ENCODE measurements around the gene CLCN1.

Gene CLCN1

GRCh38 chr7:143337216-143337615 is 21.3 kb downstream of the CLCN1 start:
- DNase-seq: no peak

GRCh38 chr7:143341842-143342241 is 25.9 kb downstream of the CLCN1 start:
- DNase-seq: no peak

- DNase-seq: no peak
Observed at GRCh38 chr7:143343596-143343995, 27.7 kb downstream of the CLCN1 start.

GRCh38 chr7:143345428-143345900 is 29.6 kb downstream of the CLCN1 start:
- DNase-seq: peak; percentile 69 to 75

- DNase-seq: no peak
Observed at GRCh38 chr7:143346018-143346417, 30.1 kb downstream of the CLCN1 start.

GRCh38 chr7:143347950-143348349 is 32.0 kb downstream of the CLCN1 start:
- DNase-seq: no peak

GRCh38 chr7:143351060-143351459 is 35.1 kb downstream of the CLCN1 start:
- no peak for DNase-seq

GRCh38 chr7:143351574-143351973 is 35.7 kb downstream of the CLCN1 start:
- no peak for DNase-seq

GRCh38 chr7:143352531-143353002 is 36.7 kb downstream of the CLCN1 start:
- no peak for DNase-seq

GRCh38 chr7:143354376-143354775 is 38.5 kb downstream of the CLCN1 start:
- DNase-seq: no peak

- DNase-seq: no peak
Observed at GRCh38 chr7:143354965-143355364, 39.1 kb downstream of the CLCN1 start.

GRCh38 chr7:143355450-143356385 is 39.8 kb downstream of the CLCN1 start:
- DNase-seq: no peak

GRCh38 chr7:143356414-143357050 is 40.6 kb downstream of the CLCN1 start:
- DNase-seq: no peak

- DNase-seq: no peak
Observed at GRCh38 chr7:143358626-143359025, 42.7 kb downstream of the CLCN1 start.

- no peak for DNase-seq
Observed at GRCh38 chr7:143359771-143360353, 44.0 kb downstream of the CLCN1 start.

GRCh38 chr7:143360788-143361551 is 45.1 kb downstream of the CLCN1 start:
- DNase-seq: no peak

GRCh38 chr7:143361552-143362130 is 45.7 kb downstream of the CLCN1 start:
- no peak for DNase-seq

- DNase-seq: peak; percentile 32 to 40
Observed at GRCh38 chr7:143362131-143363015, 46.5 kb downstream of the CLCN1 start, which contains the start of gene FAM131B. FAM131B (minus strand) TSS chr7:143362713; CDS start chr7:143362603, 110 bp downstream.

GRCh38 chr7:143363016-143363937 is 47.4 kb downstream of the CLCN1 start:
- DNase-seq: no peak

- DNase-seq: no peak
Observed at GRCh38 chr7:143367972-143368371, 52.1 kb downstream of the CLCN1 start.

All from activated CD4-positive, alpha-beta T cell treated with anti-CD3 and anti-CD28 coated beads, Interleukin-2, amount 50 U/mL, for 48 hours (primary cell).